Measurements from ENCODE around the gene SNX10.

Gene SNX10

DNA sequence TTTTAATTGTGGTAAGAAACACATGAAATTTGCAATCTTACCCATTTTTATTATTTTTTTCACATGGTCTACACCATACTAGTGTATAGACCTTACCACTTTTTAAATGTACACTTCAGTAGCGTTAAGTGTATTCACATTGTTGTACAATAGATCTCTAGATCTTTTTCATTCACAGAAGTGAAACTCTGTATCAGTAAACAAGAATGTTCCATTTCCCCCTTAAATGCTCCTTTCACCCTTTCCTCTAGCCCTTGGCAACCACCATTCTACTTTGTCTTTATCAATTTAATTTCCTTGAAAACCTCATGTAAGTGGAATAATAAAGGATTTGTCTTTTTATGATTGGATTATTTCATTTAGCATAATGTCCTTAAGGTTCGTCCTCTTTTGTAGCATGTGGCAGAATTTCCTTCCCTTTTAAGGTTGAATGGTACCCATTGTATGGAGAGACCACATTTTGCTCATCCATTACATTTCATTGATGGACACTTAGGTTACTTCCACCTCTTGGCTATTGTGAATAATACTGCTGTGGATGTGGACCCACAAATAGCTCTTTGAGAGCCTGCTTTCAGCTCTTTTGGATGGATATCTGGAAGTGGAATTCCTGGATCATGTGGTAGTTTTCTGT is 45.7 kb downstream of the SNX10 start:
- no peak for DNase-seq (ENCODE audit: low spot score)
- ChIA-PET POLR2A (ENCODE audit: low non-redundant PET) (no interaction called here), CTCF (no interaction called here)
- H3K27ac ChIP-seq, result no peak overlapping the region
- TF ChIP-seq CTCF (conservative IDR thresholded peaks at IDR 0.05; ENCODE audit: low read depth), result no peak

DNA sequence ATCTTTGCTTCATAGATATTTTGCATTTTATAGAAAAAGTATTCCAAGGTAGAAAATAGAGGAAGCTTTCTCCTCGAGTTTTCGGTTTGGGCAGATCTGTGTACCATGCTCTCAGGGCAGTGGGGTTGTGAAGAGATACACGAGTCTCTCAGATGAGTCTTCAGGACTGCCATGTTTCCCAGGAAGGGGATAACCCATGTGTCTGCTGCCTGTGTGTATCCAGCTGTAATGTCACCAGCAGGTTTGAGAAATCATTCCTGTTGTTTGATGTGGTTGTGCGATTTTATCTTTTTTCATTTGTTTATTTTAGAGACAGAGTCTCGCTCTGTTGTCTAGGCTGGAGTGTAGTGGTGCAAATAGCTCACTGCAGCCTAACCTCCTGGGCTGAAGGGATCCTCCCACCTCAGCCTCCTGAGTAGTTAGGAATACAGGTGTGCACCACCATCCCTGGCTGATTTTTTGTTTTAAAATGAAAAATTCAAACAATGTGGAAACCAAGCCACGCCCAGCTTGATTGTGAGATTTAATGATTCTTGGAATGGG is 48.9 kb downstream of the SNX10 start:
- CTCF ChIA-PET, result no interaction called here

DNA sequence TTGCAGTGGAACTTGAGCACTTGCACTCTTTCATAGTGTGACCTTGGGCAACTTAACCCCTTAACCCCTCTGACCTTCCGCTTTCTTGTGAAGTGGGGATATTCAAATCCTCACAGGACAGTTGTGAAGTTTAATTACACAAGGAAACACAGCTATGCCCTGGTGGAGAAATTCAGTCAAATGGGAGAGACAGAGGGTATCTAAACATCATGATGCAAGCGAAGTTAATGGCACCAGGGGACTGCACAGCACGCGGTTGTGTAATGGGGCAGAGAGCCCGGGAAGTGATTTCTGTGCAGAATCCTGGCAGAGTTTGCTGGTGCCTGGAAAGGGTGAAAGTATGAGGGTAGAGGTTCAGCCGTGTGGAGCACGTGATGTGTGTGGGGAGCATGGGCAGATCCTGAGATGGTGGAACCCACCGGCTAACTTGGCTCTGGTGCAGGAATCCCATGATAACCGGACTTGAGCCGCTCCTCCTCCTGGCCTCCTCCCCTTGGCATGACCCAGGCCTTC is 51.7 kb downstream of the SNX10 start:
- CTCF ChIA-PET, result no interaction called here

More for the DNA sequence above, 48.9 kb downstream of the SNX10 start:
- no peak overlapping the region for H3K27ac ChIP-seq
- TF ChIP-seq CTCF (conservative IDR thresholded peaks at IDR 0.05; ENCODE audit: low read depth), result no peak
- no peak for DNase-seq (ENCODE audit: low spot score)
- POLR2A ChIA-PET (ENCODE audit: low non-redundant PET), result no interaction called here

GRCh38 chr7:26343837-26344236 is 52.2 kb downstream of the SNX10 start:
- DNase-seq (ENCODE audit: low spot score), result no peak
- POLR2A ChIA-PET (ENCODE audit: low non-redundant PET), result no interaction called here
- no peak overlapping the region for H3K27ac ChIP-seq
- CTCF ChIA-PET, result no interaction called here
- TF ChIP-seq CTCF (conservative IDR thresholded peaks at IDR 0.05; ENCODE audit: low read depth), result no peak

More for the DNA sequence above, 51.7 kb downstream of the SNX10 start:
- no peak overlapping the region for H3K27ac ChIP-seq
- no peak for TF ChIP-seq CTCF (conservative IDR thresholded peaks at IDR 0.05; ENCODE audit: low read depth)
- no peak for DNase-seq (ENCODE audit: low spot score)
- POLR2A ChIA-PET (ENCODE audit: low non-redundant PET), result no interaction called here

- no peak for TF ChIP-seq CTCF (conservative IDR thresholded peaks at IDR 0.05; ENCODE audit: low read depth)
- CTCF ChIA-PET, result no interaction called here
- DNase-seq (ENCODE audit: low spot score), result no peak
- POLR2A ChIA-PET (ENCODE audit: low non-redundant PET), result no interaction called here
- no peak overlapping the region for H3K27ac ChIP-seq
These were observed 53.5 kb downstream of the SNX10 start for GRCh38 chr7:26345202-26345601.

DNA sequence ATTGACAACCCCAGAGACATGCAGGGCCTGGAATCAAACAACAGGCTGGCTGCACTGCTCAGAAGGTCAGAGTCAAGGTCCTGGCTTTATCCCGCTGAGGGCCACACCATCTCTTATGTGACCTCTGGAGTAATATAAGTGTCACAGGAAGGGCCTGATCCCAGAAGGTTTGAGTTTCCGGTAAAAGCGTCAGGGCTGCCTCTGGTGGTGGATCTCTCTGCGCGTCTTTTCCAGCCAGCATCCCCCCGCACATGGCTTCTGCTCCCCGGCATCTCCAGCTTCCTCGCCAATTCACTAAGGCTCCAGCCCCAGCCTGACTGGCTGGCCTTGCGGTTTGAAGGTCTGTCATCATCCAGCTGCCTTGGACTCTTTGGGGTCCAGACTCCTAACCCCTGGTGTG is 54.2 kb downstream of the SNX10 start:
- CTCF ChIA-PET, result no interaction called here
- no peak for TF ChIP-seq CTCF (conservative IDR thresholded peaks at IDR 0.05; ENCODE audit: low read depth)
- POLR2A ChIA-PET (ENCODE audit: low non-redundant PET), result no interaction called here
- DNase-seq (ENCODE audit: low spot score), result no peak
- no peak overlapping the region for H3K27ac ChIP-seq
